ES-I3 (cell line): ENCODE measurements around the gene PLEKHG4B.
"Not testable (repeated sequence)": the region's sequence is repeated elsewhere in the genome, so short reads cannot be mapped to it uniquely, and the experiment has no call there.

Experiments used
- H3K36me3 ChIP-seq: 2 replicates; pipeline ENCODE4 v1.6.1; 2013; ENCODE audit warnings: mild to moderate bottlenecking, low read length, control low read depth, moderate library complexity; ENCODE audit not compliant: insufficient read depth
- H3K4me1 ChIP-seq: 2 replicates; pipeline ENCODE4 v1.6.1; 2013; ENCODE audit warnings: mild to moderate bottlenecking, control low read depth, low read length; ENCODE audit not compliant: insufficient read depth
- H3K9ac ChIP-seq: 2 replicates; pipeline ENCODE4 v1.6.1; 2013; ENCODE audit warnings: low read depth, mild to moderate bottlenecking, low read length, moderate library complexity
- H3K9me3 ChIP-seq: 2 replicates; pipeline ENCODE4 v1.6.1; 2013; ENCODE audit warnings: mild to moderate bottlenecking, low read length, moderate library complexity; ENCODE audit not compliant: control insufficient read depth, insufficient read depth

PLEKHG4B gene

DNA sequence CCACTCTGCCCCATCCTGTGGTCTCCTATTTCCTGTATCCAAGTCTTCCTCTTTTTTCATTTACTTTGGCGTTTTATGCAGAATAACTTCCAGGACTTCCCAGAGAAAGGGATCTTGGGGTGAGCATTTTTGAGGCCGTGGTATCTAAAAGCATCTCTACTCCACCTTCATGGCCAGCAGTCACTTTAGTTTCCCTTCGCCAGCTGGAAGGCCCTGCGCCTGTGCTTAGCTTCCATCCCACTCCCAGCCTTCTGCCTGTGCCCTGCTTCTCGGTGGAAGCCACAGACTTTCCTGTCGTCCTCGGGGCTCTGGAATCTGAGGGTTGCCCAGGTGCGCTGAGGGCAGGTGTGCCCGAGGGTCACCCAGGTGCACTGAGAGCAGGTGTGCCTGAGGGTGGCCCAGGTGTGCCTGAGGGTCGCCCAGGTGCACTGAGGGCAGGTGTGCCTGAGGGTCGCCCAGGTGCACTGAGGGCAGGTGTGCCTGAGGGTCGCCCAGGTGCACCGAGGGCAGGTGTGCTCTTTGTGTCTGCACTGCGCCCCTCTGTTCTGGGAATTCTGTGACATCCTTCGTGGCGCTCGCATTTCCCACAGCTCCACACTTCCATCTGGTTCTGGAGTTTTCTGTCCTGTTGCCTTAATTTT lies 67.0 kb downstream of the PLEKHG4B start:
- Histone ChIP-seq H3K36me3 (peaks cover 16% of the 10 kb centered on the region), H3K9ac (no peak overlapping the region), H3K4me1 (no peaks in the 10 kb centered on the region), H3K9me3 (no peaks in the 10 kb centered on the region)

DNA sequence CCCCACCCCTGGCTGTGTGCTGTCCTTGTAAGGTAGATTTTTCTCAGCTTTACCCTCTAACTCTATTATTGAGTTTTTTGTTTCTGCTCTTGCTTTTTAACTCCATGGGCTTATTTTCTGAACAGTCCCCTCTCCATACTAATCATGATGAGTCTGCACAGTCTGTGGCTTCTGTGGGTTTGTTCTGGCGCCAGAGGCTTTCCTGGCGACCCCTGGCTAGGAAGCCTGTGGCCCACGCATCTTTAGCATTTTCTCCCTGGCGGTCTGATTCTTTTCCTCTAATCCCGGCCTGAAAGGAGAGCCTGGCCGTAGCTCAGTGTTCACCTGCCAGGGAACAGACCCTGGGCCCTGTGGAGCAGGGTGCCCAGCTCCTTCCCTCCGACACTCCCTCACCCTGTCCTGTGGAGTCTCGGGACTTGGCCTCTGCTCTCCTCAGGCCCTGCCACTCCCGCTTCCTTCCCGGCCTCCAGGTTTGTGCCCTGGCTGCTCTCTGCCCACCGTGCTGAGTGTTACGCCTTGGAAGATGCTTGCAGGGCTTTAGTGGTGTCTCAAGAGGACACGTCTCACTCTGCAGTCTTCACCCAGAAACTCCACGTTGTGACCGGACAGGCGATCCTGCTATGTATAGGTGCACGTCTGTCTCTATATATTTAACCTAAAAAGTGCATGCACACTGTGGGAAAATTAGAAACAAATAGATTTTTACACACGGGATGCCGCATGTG lies 67.6 kb downstream of the PLEKHG4B start:
- Histone ChIP-seq H3K9me3 (no peaks in the 10 kb centered on the region), H3K4me1 (no peaks in the 10 kb centered on the region), H3K9ac (no peak overlapping the region), H3K36me3 (peaks cover 16% of the 10 kb centered on the region)

DNA sequence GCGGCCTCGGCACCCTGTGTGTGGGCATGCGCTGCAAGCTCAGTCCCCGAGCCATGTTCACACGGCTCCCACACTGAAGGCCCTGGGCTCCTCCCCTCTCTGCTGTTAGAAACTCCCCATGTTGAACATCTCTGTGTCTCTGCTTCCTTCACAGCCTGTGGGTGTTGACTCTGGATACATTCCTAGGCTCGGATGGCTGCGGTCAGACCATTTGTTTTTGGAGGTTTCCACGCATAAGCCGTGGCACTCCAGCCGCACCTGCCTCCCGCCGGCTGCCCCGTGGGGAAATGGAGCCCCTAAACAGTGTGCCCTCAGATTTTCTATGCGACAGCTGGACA lies 68.2 kb downstream of the PLEKHG4B start:
- Histone ChIP-seq H3K9me3 (no peaks in the 10 kb centered on the region), H3K4me1 (no peaks in the 10 kb centered on the region), H3K9ac (no peak overlapping the region), H3K36me3 (peaks cover 13% of the 10 kb centered on the region)

DNA sequence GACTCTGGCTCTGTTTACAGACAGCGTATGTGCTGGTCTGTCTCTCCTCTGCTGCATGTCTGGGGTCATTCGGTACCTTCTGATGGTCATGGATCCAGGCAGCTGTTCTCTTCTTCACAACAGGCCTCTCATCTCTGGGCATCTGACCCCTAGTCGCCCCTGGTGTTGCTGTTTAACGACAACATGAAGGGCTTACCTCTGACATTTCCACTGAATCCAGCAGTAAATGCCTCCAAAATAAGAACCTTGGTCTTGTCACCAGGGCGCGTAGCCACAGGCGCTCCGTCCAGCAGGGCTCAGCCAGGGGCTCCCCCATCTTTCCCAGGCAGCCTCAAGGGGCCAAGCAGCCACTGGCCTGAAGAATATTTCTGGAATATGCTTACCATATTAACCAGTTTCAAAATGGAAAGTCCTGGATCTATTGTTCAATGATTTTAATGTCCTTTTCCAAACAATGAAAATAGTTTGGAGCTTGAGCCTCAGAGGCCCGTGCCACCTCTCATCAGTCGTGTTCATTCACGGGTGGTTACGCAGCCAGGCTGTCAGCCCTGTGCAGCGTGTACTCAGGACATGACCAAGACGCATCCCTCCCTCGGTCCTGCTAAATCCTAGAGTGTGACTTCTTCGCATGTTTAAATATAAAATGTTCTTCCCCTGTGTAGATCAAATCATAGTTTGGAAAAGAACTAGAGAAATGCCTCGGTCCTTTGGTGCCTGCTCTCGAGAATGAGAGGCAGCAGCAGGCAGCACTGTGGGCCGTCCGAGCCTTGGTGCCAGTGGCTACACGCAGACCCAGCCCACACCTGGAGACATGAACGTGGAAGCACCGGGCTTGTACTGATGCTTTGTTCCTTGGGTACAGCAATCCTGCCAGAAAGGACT lies 69.2 kb downstream of the PLEKHG4B start:
- H3K4me1 ChIP-seq: no peaks in the 10 kb centered on the region
- peaks cover 7% of the 10 kb centered on the region for H3K36me3 ChIP-seq
- no peak overlapping the region for H3K9ac ChIP-seq
- no peaks in the 10 kb centered on the region for H3K9me3 ChIP-seq

DNA sequence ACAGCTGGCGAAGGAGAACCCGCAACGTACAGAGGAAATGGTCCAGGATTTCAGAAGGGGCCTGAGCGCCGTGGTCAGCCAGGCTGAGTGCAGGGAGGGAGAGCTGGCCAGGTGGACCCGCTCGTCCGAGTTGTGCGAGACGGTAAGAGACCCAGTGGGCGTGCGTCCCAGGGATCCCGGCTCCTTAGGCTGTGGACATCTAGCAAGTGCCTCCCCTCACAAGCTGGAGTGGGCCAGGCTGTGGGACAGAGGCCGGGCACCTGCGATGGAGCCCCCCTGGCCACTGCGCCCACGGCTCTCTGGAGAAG lies 69.8 kb downstream of the PLEKHG4B start:
- H3K36me3 ChIP-seq: peaks cover 6% of the 10 kb centered on the region
- H3K4me1 ChIP-seq: no peaks in the 10 kb centered on the region
- H3K9ac ChIP-seq: no peak overlapping the region
- no peaks in the 10 kb centered on the region for H3K9me3 ChIP-seq

DNA sequence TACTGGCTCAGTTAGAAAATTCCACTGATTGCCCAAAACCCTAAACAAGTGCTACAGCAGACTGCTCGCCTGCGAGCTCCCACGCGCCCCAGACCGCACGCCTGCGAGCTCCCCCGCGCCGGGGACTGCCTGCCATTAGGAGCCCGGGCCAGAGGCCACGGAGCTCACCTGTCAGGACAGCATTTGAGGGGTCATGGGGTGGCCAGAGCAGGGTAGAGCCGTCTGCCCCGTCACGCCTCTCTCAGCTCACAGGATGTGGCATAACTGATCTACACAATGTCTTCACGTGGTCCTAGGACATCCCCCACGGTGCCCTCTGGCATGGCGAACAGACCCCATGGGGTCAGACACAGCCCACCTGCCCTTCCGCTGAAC lies 70.2 kb downstream of the PLEKHG4B start:
- H3K9ac ChIP-seq: no peak overlapping the region
- no peaks in the 10 kb centered on the region for H3K9me3 ChIP-seq

DNA sequence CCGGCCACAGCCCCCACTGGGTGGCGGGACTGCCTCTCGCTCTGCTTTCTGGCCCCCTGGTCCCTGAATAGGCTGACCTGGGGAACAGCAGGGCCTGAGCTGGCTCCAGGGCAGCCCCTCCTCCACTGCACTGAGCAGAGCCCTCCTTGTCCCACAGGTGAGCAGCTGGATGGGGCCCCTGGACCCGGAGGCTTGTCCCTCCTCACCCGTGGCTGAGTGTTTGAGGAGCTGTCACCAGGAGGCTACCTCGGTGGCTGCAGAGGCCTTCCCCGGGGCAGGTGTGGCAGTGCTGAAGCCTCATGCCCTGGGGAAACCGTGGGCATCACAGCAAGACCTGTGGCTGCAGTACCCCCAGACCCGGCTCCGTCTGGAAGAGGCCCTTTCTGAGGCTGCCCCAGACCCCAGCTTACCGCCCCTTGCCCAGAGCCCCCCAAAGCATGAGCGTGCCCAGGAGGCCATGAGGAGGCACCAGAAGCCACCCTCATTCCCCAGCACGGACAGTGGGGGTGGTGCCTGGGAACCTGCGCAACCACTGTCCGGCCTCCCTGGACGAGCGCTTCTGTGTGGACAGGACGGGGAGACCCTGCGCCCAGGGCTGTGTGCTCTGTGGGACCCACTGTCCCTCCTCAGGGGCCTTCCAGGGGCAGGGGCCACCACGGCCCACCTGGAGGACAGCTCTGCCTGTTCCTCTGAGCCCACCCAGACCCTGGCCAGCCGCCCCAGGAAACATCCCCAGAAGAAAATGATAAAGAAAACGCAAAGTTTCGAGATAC lies 70.8 kb downstream of the PLEKHG4B start:
- no peaks in the 10 kb centered on the region for H3K4me1 ChIP-seq
- H3K9ac ChIP-seq: no peak overlapping the region
- H3K36me3 ChIP-seq: peaks cover 5% of the 10 kb centered on the region; the same call in 1 of the 2 replicates
- H3K9me3 ChIP-seq: no peaks in the 10 kb centered on the region

More for the DNA sequence above, 70.2 kb downstream of the PLEKHG4B start:
- Histone ChIP-seq H3K36me3 (peaks cover 5% of the 10 kb centered on the region; the same call in 1 of the 2 replicates), H3K4me1 (no peaks in the 10 kb centered on the region)

DNA sequence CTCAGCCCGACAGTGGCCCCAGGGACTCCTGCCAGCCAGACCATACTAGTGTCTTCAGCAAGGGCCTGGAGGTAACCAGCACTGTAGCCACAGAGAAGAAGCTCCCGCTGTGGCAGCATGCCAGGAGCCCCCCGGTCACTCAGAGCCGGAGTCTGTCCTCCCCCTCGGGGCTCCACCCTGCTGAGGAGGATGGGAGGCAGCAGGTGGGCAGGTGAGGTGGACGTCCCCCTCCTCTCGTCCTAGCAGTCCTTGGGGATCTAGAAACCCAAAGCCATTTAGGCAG lies 71.3 kb downstream of the PLEKHG4B start:
- Histone ChIP-seq H3K36me3 (peaks cover 5% of the 10 kb centered on the region; the same call in 1 of the 2 replicates), H3K9ac (no peak overlapping the region), H3K4me1 (no peaks in the 10 kb centered on the region), H3K9me3 (no peaks in the 10 kb centered on the region)

DNA sequence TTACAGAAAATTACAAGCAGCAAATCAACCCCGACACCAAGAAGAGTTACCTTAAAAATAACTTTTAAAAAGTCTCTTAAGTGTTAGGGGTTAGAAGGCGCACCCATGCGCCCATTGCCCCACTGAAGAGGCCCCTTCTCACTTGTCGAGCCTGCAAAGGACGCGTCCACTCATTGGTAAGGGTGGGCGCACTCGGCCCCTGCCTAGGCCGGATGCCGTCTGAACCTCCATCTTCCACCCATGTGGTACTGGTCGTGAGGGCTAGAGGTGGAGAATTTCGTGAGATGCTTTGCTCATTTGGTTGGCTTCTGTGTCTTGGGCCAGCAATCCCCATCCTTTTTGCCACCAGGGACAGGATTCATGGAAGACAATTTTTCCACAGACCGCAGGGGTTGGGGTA lies 71.9 kb downstream of the PLEKHG4B start:
- Histone ChIP-seq H3K9ac (no peak overlapping the region), H3K36me3 (peaks cover 5% of the 10 kb centered on the region; the same call in 1 of the 2 replicates), H3K4me1 (no peaks in the 10 kb centered on the region), H3K9me3 (no peaks in the 10 kb centered on the region)

DNA sequence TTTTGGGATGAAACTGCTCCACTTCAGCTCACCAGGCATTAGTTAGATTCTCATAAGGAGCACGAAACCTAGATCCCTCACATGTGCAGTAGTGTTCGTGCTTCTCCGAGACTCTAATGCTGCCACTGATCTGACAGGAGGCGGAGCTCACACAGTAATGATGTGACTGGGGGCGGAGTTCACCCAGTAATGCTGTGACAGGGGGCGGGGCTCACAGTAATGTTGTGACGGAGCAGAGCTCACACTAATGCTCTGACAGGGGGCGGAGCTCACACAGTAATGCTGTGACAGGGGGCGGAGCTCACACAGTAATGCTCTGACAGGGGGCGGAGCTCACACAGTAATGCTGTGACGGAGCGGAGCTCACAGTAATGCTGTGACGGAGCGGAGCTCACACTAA lies 72.3 kb downstream of the PLEKHG4B start:
- no peak overlapping the region for H3K9ac ChIP-seq
- no peaks in the 10 kb centered on the region for H3K9me3 ChIP-seq
- H3K4me1 ChIP-seq: no peaks in the 10 kb centered on the region
- peaks cover 5% of the 10 kb centered on the region; the same call in 1 of the 2 replicates for H3K36me3 ChIP-seq

DNA sequence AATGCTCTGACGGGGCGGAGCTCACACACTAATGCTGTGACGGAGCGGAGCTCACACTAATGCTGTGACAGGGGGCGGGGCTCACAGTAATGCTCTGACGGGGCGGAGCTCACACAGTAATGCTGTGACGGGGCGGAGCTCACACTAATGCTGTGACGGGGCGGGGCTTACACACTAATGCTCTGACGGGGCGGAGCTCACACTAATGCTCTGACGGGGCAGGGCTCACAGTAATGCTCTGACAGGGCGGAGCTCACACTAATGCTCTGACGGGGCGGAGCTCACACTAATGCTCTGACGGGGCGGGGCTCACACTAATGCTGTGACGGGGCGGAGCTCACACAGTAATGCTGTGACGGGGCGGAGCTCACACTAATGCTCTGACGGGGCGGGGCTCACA lies 72.8 kb downstream of the PLEKHG4B start:
- not testable (repeated sequence) for H3K36me3 ChIP-seq, H3K9ac ChIP-seq, H3K9me3 ChIP-seq, H3K4me1 ChIP-seq

DNA sequence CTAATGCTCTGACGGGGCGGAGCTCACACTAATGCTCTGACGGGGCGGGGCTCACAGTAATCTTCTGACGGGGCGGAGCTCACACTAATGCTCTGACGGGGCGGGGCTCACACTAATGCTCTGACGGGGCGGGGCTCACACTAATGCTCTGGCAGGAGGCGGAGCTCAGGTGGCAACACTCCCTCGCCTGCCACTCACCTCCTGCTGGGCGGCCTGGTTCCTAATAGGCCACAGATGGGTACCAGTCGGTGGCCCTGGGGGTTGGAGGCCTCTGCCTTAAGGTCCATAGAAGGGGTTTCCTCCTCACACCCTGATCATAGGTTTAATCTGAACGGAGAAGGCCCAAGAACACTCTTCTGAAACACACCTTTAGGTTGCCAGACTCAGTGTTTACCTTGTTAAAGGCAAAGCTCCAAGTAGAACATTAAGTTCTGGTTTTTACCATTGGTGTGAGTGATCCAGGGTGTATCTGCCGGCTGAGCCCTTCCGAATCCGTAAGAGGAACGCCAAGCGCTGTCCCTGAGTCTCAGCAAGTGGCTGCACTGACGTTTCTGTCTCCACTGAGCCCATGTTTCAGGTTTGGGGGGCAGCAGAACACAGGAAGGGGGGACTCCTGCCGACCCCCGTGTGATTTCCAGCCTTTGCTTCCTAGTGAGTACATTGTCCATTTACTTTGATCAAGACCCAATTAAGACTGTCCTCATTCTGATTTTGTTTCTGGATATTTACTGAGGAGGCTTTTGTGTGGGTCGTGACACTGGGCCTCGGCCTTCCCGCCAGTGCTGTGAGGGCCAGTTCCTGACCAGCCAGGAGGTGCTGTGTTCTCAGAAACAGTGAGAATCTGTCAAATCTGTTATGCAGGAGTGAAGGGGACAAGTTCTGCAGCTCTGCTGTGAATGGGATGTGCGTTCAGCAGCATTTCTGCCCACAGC lies 74.7 kb downstream of the PLEKHG4B start:
- Histone ChIP-seq H3K36me3 (no peaks in the 10 kb centered on the region), H3K4me1 (no peaks in the 10 kb centered on the region), H3K9me3 (no peaks in the 10 kb centered on the region), H3K9ac (no peak overlapping the region)

DNA sequence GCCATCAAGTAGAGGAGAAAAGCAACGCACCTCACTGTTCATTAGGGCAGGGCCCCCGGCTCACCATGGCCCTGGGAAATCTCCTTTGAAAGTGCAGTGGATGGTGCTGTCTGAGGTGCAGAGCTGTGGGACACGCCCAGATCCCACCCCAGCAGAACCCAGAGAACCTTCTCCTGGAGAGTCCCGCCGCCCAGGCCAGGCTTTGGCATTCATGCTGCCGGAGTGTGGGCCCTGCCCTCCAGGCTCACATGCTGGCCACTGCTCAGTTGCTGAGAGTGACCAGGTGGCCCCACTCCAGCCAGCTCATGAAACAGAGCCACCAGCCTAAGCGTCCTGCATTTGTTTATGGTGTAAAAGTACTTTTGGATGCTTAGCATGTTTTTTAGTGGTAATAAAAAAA lies 75.5 kb downstream of the PLEKHG4B start:
- Histone ChIP-seq H3K9ac (no peak overlapping the region), H3K9me3 (no peaks in the 10 kb centered on the region), H3K36me3 (no peaks in the 10 kb centered on the region)

More for the DNA sequence above, 75.5 kb downstream of the PLEKHG4B start:
- H3K4me1 ChIP-seq: no peaks in the 10 kb centered on the region
